Measurements from ENCODE around the gene CAPN10. TPM values are rescaled to one million over a fixed set of nuclear protein-coding genes. Genes with fewer than 3 reads are reported as not detected.

Gene CAPN10
- polyA plus RNA-seq, 2 of the 4 experiments (the other 2 are of a cell fraction) = 8.4 to 15.8 TPM

DNA sequence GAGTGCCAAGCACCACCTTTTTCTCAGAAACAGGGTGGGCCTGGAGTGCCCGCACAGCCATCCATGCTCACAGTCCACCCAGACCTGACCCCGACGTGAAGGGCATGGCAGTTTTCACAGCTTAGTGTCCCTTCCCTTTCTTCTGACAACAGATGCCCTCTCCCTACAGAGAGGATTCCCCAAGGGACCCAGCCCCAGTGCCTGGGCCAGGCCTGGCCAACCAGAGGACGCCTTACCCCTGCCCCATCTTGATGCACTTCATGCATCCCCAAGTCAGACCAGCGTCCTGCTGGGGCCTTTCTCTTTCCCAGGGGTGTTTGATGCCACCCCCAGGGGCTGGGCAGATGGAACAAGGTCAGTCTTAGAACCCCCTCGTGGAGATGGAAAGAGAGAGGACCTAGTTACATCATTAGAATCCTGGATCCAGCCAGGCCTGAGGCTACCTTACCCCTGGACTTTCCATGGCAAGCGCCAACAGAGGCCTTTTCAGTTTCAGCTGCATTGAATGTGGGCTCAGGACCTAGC lies 32.5 kb upstream of the CAPN10 start:
- no peaks in the 10 kb centered on the region for H3K9me3 ChIP-seq
- H3K4me1 ChIP-seq = peaks cover 7% of the 10 kb centered on the region
- no peak overlapping the region for H3K4me3 ChIP-seq
- DNase-seq (ENCODE audit: low read depth in 1 of 2, low spot score in 1 of 2) (no peak), FAIRE-seq (no peak), ATAC-seq (no peak)
- TF ChIP-seq FOSB (CRISPR knock-in tag; IDR thresholded peaks at IDR 0.05) = no peak
- TF ChIP-seq TP53 (CRISPR knock-in tag; IDR thresholded peaks at IDR 0.05) = no peak
- TF ChIP-seq, protein P1, sequence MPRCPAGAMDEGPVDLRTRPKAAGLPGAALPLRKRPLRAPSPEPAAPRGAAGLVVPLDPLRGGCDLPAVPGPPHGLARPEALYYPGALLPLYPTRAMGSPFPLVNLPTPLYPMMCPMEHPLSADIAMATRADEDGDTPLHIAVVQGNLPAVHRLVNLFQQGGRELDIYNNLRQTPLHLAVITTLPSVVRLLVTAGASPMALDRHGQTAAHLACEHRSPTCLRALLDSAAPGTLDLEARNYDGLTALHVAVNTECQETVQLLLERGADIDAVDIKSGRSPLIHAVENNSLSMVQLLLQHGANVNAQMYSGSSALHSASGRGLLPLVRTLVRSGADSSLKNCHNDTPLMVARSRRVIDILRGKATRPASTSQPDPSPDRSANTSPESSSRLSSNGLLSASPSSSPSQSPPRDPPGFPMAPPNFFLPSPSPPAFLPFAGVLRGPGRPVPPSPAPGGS (IDR thresholded peaks at IDR 0.05) = no peak
- TF ChIP-seq ZNF302 (CRISPR knock-in tag; IDR thresholded peaks at IDR 0.05) = no peak
- no peak for TF ChIP-seq HOXB13 (CRISPR knock-in tag; IDR thresholded peaks at IDR 0.05; ENCODE audit: low read depth)
- TF ChIP-seq, protein P2, sequence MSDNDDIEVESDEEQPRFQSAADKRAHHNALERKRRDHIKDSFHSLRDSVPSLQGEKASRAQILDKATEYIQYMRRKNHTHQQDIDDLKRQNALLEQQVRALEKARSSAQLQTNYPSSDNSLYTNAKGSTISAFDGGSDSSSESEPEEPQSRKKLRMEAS (IDR thresholded peaks at IDR 0.05) = no peak
- TF ChIP-seq NPAS2 (CRISPR knock-in tag; IDR thresholded peaks at IDR 0.05; ENCODE audit: borderline replicate concordance) = no peak
- no peak for TF ChIP-seq ZC3H11A (IDR thresholded peaks at IDR 0.05)
- TF ChIP-seq, protein P3, sequence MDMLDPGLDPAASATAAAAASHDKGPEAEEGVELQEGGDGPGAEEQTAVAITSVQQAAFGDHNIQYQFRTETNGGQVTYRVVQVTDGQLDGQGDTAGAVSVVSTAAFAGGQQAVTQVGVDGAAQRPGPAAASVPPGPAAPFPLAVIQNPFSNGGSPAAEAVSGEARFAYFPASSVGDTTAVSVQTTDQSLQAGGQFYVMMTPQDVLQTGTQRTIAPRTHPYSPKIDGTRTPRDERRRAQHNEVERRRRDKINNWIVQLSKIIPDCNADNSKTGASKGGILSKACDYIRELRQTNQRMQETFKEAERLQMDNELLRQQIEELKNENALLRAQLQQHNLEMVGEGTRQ (IDR thresholded peaks at IDR 0.05) = no peak
- no peak for TF ChIP-seq NFE2L2 (conservative IDR thresholded peaks at IDR 0.05; ENCODE audit: low read length)
- TF ChIP-seq HDAC2 (IDR thresholded peaks at IDR 0.05) = no peak
- TF ChIP-seq POLR2A (IDR thresholded peaks at IDR 0.05; ENCODE audit: low read length) = no peak
- no peak for TF ChIP-seq SREBF2 (IDR thresholded peaks at IDR 0.05)
- TF ChIP-seq RNF2 (IDR thresholded peaks at IDR 0.05; ENCODE audit: borderline replicate concordance, low read depth) = no peak
- no peak for TF ChIP-seq SMC3 (IDR thresholded peaks at IDR 0.05)
- TF ChIP-seq, protein P4, sequence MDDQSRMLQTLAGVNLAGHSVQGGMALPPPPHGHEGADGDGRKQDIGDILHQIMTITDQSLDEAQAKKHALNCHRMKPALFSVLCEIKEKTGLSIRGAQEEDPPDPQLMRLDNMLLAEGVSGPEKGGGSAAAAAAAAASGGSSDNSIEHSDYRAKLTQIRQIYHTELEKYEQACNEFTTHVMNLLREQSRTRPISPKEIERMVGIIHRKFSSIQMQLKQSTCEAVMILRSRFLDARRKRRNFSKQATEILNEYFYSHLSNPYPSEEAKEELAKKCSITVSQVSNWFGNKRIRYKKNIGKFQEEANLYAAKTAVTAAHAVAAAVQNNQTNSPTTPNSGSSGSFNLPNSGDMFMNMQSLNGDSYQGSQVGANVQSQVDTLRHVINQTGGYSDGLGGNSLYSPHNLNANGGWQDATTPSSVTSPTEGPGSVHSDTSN (IDR thresholded peaks at IDR 0.05) = no peak
- no peak for TF ChIP-seq JUN (IDR thresholded peaks at IDR 0.05)
- no peak for TF ChIP-seq EHMT2 (IDR thresholded peaks at IDR 0.05; ENCODE audit: low read depth)
- no peak for TF ChIP-seq HOXA7 (CRISPR knock-in tag; IDR thresholded peaks at IDR 0.05)
- no peak overlapping the region for H3K4me2 ChIP-seq
- CTCF ChIA-PET = interaction anchor here (1.0 kb wide), 1 partner anchor 12 kb away, joined by 4 read pairs; no protein-coding TSS in a partner anchor
- POLR2A ChIA-PET = no interaction called here
- no peak overlapping the region for H3K27ac ChIP-seq
- 91% methylated on average over 7 of the region's 7 CpGs for WGBS (ENCODE audit: missing lambda C conversion rate)

DNA sequence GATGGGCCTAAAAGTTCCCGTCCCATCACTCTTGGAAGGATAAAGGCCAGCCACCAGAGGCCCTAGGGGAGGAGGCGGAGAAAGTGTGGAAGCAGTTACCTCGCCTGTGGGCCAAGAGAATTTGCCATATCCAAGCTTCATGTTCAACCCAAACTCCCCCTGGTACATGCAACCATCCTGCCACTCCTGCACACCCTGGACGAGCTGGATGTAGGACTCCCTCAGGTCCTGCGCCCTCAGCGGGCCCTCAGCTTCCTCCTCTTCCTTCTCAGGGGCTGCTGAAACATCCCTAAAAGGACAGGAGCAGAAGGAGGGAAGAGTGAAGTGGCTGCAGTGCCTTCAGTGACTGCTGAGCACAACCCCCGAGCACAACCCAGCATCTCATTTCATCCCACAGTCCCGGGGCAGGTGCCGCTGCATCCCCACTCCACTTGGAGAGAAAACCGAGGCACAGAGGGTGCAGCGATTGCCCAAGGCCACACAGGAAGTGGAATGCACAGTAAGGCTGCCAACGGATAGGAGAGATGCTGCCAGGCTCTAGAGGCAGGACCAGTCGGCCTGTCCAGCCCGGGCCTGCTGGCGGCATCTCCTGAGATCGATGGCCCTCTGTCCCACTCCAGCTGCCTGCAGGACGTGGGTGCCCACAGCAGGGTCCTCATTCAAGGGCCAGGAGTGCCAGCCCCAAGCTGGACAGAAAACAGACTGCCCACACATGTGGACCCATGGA lies 31.6 kb upstream of the CAPN10 start:
- POLR2A ChIA-PET = no interaction called here

More for the DNA sequence above, 31.6 kb upstream of the CAPN10 start:
- ATAC-seq = no peak
- TF ChIP-seq, protein P5, sequence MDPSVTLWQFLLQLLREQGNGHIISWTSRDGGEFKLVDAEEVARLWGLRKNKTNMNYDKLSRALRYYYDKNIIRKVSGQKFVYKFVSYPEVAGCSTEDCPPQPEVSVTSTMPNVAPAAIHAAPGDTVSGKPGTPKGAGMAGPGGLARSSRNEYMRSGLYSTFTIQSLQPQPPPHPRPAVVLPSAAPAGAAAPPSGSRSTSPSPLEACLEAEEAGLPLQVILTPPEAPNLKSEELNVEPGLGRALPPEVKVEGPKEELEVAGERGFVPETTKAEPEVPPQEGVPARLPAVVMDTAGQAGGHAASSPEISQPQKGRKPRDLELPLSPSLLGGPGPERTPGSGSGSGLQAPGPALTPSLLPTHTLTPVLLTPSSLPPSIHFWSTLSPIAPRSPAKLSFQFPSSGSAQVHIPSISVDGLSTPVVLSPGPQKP (IDR thresholded peaks at IDR 0.05; ENCODE audit: low read depth, low read length) = no peak
- TF ChIP-seq CBX2 (IDR thresholded peaks at IDR 0.05; ENCODE audit: borderline replicate concordance, low read depth) (no peak), RARB (CRISPR knock-in tag; IDR thresholded peaks at IDR 0.05) (no peak), TP53 (CRISPR knock-in tag; IDR thresholded peaks at IDR 0.05) (no peak), PHF8 (IDR thresholded peaks at IDR 0.05; ENCODE audit: borderline replicate concordance, low read depth) (no peak), EHMT2 (IDR thresholded peaks at IDR 0.05; ENCODE audit: low read depth) (no peak), EP300 (IDR thresholded peaks at IDR 0.05) (no peak), BHLHE40 (IDR thresholded peaks at IDR 0.05; ENCODE audit: low read depth, low read length) (no peak), KDM5A (IDR thresholded peaks at IDR 0.05) (no peak), RCOR1 (IDR thresholded peaks at IDR 0.05; ENCODE audit: low read depth, low read length) (no peak), KDM1A (IDR thresholded peaks at IDR 0.05; ENCODE audit: low read depth) (no peak), NR3C1 (IDR thresholded peaks at IDR 0.05) (no peak), HOXB13 (CRISPR knock-in tag; IDR thresholded peaks at IDR 0.05; ENCODE audit: low read depth) (no peak), FOXS1 (CRISPR knock-in tag; IDR thresholded peaks at IDR 0.05) (no peak)
- TF ChIP-seq, protein P4 (IDR thresholded peaks at IDR 0.05) = no peak
- TF ChIP-seq, protein P6, sequence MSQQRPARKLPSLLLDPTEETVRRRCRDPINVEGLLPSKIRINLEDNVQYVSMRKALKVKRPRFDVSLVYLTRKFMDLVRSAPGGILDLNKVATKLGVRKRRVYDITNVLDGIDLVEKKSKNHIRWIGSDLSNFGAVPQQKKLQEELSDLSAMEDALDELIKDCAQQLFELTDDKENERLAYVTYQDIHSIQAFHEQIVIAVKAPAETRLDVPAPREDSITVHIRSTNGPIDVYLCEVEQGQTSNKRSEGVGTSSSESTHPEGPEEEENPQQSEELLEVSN (IDR thresholded peaks at IDR 0.05; ENCODE audit: borderline replicate concordance, low read depth) = no peak
- TF ChIP-seq, protein P7, sequence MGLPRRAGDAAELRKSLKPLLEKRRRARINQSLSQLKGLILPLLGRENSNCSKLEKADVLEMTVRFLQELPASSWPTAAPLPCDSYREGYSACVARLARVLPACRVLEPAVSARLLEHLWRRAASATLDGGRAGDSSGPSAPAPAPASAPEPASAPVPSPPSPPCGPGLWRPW (IDR thresholded peaks at IDR 0.05) = no peak
- TF ChIP-seq, protein P2 (IDR thresholded peaks at IDR 0.05) = no peak
- no peak for DNase-seq (ENCODE audit: low read depth in 1 of 2, low spot score in 1 of 2)
- CTCF ChIA-PET = no interaction called here
- H3K4me1 ChIP-seq = peaks cover 14% of the 10 kb centered on the region
- H3K4me2 ChIP-seq = no peak overlapping the region
- 94% methylated on average over 12 of the region's 17 CpGs for WGBS (ENCODE audit: missing lambda C conversion rate)
- H3K27ac ChIP-seq = no peak overlapping the region
- no peak overlapping the region for H3K4me3 ChIP-seq
- H3K9me3 ChIP-seq = no peaks in the 10 kb centered on the region
- no peak for FAIRE-seq
